Bronchial epithelial cell (primary cell): ENCODE results near the gene LRRC66. TPM values are rescaled to one million over a fixed set of nuclear protein-coding genes. Genes with fewer than 3 reads are reported as not detected.
A peak's percentile ranks its signal among the peaks of the same experiment; 100 is the strongest.

Experiments used
- DNase-seq: peaks from one replicate; pipeline ENCODE4 v3.0.0-alpha.2; 2010; ENCODE audit warnings: low read depth
- FAIRE-seq: peaks from 2 replicates; lab custom pipeline; 2011; peaks lifted over from hg19 to GRCh38; lab: Jason Lieb, UNC
- H3K27me3 ChIP-seq: 2 replicates; pipeline ENCODE4 v1.5.1; 2011; ENCODE audit warnings: low read length; ENCODE audit not compliant: control insufficient read depth, insufficient read depth
- H3K36me3 ChIP-seq: 2 replicates; pipeline ENCODE4 v1.5.1; 2011; ENCODE audit warnings: low read length; ENCODE audit not compliant: control insufficient read depth, insufficient read depth
- H3K4me3 ChIP-seq: 2 replicates; pipeline ENCODE4 v1.5.1; 2011; ENCODE audit warnings: mild to moderate bottlenecking, low read depth, low read length, control low read depth
- CTCF ChIP-seq: IDR thresholded peaks from 2 replicates; pipeline ENCODE4 v1.5.1; 2011; ENCODE audit warnings: mild to moderate bottlenecking, moderate library complexity, low read length, control low read depth, inconsistent platforms; ENCODE audit not compliant: insufficient read depth, severe bottlenecking
- total RNA-seq: library from RNA; depleted of rRNA; stranded (reverse); fragments of >200 nt; gene quantifications from 2 replicates; pipeline ENCODE4 v1.2.1, GENCODE V29; 2014

The LRRC66 gene
- total RNA-seq, 1 donor from 2014 or later, result 0.26 TPM

- no peak for TF ChIP-seq CTCF
- no peak for FAIRE-seq
These were observed 9.2 kb downstream of the LRRC66 start for GRCh38 chr4:52010986-52011385.

GRCh38 chr4:52006887-52007286 is 13.3 kb downstream of the LRRC66 start:
- DNase-seq (no peak), FAIRE-seq (no peak)
- TF ChIP-seq CTCF, result no peak
- Histone ChIP-seq H3K36me3 (no peaks in the 10 kb centered on the region), H3K27me3 (no peaks in the 10 kb centered on the region), H3K4me3 (no peak overlapping the region)

More at GRCh38 chr4:52010986-52011385, 9.2 kb downstream of the LRRC66 start:
- Histone ChIP-seq H3K4me3 (no peak overlapping the region), H3K36me3 (no peaks in the 10 kb centered on the region), H3K27me3 (no peaks in the 10 kb centered on the region)
- no peak for DNase-seq

- Histone ChIP-seq H3K27me3 (no peaks in the 10 kb centered on the region), H3K36me3 (no peaks in the 10 kb centered on the region), H3K4me3 (no peak overlapping the region)
- TF ChIP-seq CTCF, result no peak
- DNase-seq (no peak), FAIRE-seq (no peak)
These were observed 14.4 kb downstream of the LRRC66 start for GRCh38 chr4:52005604-52006273.

- TF ChIP-seq CTCF, result no peak
- DNase-seq (no peak), FAIRE-seq (no peak)
- Histone ChIP-seq H3K36me3 (no peaks in the 10 kb centered on the region), H3K4me3 (no peak overlapping the region), H3K27me3 (no peaks in the 10 kb centered on the region)
These were observed 15.7 kb downstream of the LRRC66 start for GRCh38 chr4:52004414-52004813.

- H3K36me3 ChIP-seq, result no peaks in the 10 kb centered on the region
- no peak for FAIRE-seq
- DNase-seq, result peak; percentile 85
These were observed 18.5 kb downstream of the LRRC66 start for GRCh38 chr4:52001616-52002015.

More at GRCh38 chr4:52001616-52002015, 18.5 kb downstream of the LRRC66 start:
- no peak for TF ChIP-seq CTCF
- Histone ChIP-seq H3K4me3 (no peak overlapping the region), H3K27me3 (no peaks in the 10 kb centered on the region)
